HG02798 (cell line): ENCODE data around the gene POLR1H.

Source experiments
- ATAC-seq: cut with Tn5 transposase; IDR thresholded peaks from one replicate; pipeline ENCODE4 v1.9.1; 2021; ENCODE audit warnings: mild to moderate bottlenecking; ENCODE audit not compliant: unreplicated experiment, poor library complexity

POLR1H gene

GRCh38 chr6:30092852-30093543 is 31.9 kb downstream of the POLR1H start:
- no peak for ATAC-seq

- no peak for ATAC-seq
These were observed 33.0 kb downstream of the POLR1H start for GRCh38 chr6:30093951-30094661.

GRCh38 chr6:30096829-30097228 is 35.8 kb downstream of the POLR1H start:
- no peak for ATAC-seq

GRCh38 chr6:30097902-30098768 is 37.1 kb downstream of the POLR1H start:
- ATAC-seq, result no peak

GRCh38 chr6:30100154-30100553 is 39.1 kb downstream of the POLR1H start:
- ATAC-seq, result no peak

- no peak for ATAC-seq
These were observed 39.7 kb downstream of the POLR1H start for GRCh38 chr6:30100585-30101443.

GRCh38 chr6:30101444-30102413 is 40.7 kb downstream of the POLR1H start:
- peak; percentile 65 for ATAC-seq

GRCh38 chr6:30102414-30102969 is 41.4 kb downstream of the POLR1H start:
- ATAC-seq, result no peak

- ATAC-seq, result peak; percentile 74
These were observed 42.2 kb downstream of the POLR1H start for GRCh38 chr6:30102970-30103871.

- no peak for ATAC-seq
These were observed 42.8 kb downstream of the POLR1H start for GRCh38 chr6:30103872-30104179.

GRCh38 chr6:30104661-30105060 is 43.6 kb downstream of the POLR1H start:
- ATAC-seq, result no peak

GRCh38 chr6:30111266-30111856 is 50.3 kb downstream of the POLR1H start:
- no peak for ATAC-seq

GRCh38 chr6:30112402-30112994 is 51.4 kb downstream of the POLR1H start:
- ATAC-seq, result no peak

- ATAC-seq, result peak; percentile 62
These were observed 52.1 kb downstream of the POLR1H start, which contains the start of gene TRIM31 for GRCh38 chr6:30113003-30113759. Gene TRIM31 (minus strand): TSS chr6:30113090. CDS start chr6:30112805, 285 bp downstream.

GRCh38 chr6:30113841-30114240 is 52.8 kb downstream of the POLR1H start:
- ATAC-seq, result no peak
